ENCODE measurements around the gene CSF3R. TPM values are rescaled to one million over a fixed set of nuclear protein-coding genes. Genes with fewer than 3 reads are reported as not detected.

CSF3R gene
- total RNA-seq, result 166 TPM

GRCh38 chr1:36482724-36483388 lies at the start of gene CSF3R:
Gene CSF3R, minus strand, starts transcription at chr1:36482913. Its CDS starts 3,417 bp downstream, at chr1:36479496.
- DNase-seq (ENCODE audit: low read depth in 2 of 3, low spot score in 2 of 3), result peak in 2 of 3 donors; percentile 50 to 73

GRCh38 chr1:36531833-36532232 lies 49.1 kb upstream of the CSF3R start:
- DNase-seq (ENCODE audit: low read depth in 2 of 3, low spot score in 2 of 3), result no peak

GRCh38 chr1:36530791-36531190 lies 48.1 kb upstream of the CSF3R start:
- no peak for DNase-seq (ENCODE audit: low read depth in 2 of 3, low spot score in 2 of 3)

GRCh38 chr1:36530261-36530660 lies 47.5 kb upstream of the CSF3R start:
- no peak for DNase-seq (ENCODE audit: low read depth in 2 of 3, low spot score in 2 of 3)

- no peak for DNase-seq (ENCODE audit: low read depth in 2 of 3, low spot score in 2 of 3)
Observed at GRCh38 chr1:36529769-36530260, 47.1 kb upstream of the CSF3R start.

GRCh38 chr1:36528361-36529349 lies 45.9 kb upstream of the CSF3R start:
- no peak for DNase-seq (ENCODE audit: low read depth in 2 of 3, low spot score in 2 of 3)

- no peak for DNase-seq (ENCODE audit: low read depth in 2 of 3, low spot score in 2 of 3)
Observed at GRCh38 chr1:36525166-36525565, 42.5 kb upstream of the CSF3R start.

- DNase-seq (ENCODE audit: low read depth in 2 of 3, low spot score in 2 of 3), result no peak
Observed at GRCh38 chr1:36524359-36525062, 41.8 kb upstream of the CSF3R start.

- DNase-seq (ENCODE audit: low read depth in 2 of 3, low spot score in 2 of 3), result no peak
Observed at GRCh38 chr1:36523850-36524249, 41.1 kb upstream of the CSF3R start.

- DNase-seq (ENCODE audit: low read depth in 2 of 3, low spot score in 2 of 3), result no peak
Observed at GRCh38 chr1:36523230-36523495, 40.5 kb upstream of the CSF3R start.

- no peak for DNase-seq (ENCODE audit: low read depth in 2 of 3, low spot score in 2 of 3)
Observed at GRCh38 chr1:36522461-36523229, 39.9 kb upstream of the CSF3R start.

- no peak for DNase-seq (ENCODE audit: low read depth in 2 of 3, low spot score in 2 of 3)
Observed at GRCh38 chr1:36522021-36522420, 39.3 kb upstream of the CSF3R start.

- no peak for DNase-seq (ENCODE audit: low read depth in 2 of 3, low spot score in 2 of 3)
Observed at GRCh38 chr1:36520771-36521420, 38.2 kb upstream of the CSF3R start.

GRCh38 chr1:36520056-36520455 lies 37.3 kb upstream of the CSF3R start:
- DNase-seq (ENCODE audit: low read depth in 2 of 3, low spot score in 2 of 3), result no peak

GRCh38 chr1:36517011-36517771 lies 34.5 kb upstream of the CSF3R start:
- DNase-seq (ENCODE audit: low read depth in 2 of 3, low spot score in 2 of 3), result no peak

GRCh38 chr1:36516372-36517010 lies 33.8 kb upstream of the CSF3R start:
- peak; percentile 29 to 71 (median 62) for DNase-seq (ENCODE audit: low read depth in 2 of 3, low spot score in 2 of 3)

- no peak for DNase-seq (ENCODE audit: low read depth in 2 of 3, low spot score in 2 of 3)
Observed at GRCh38 chr1:36515315-36516138, 32.8 kb upstream of the CSF3R start.

- no peak for DNase-seq (ENCODE audit: low read depth in 2 of 3, low spot score in 2 of 3)
Observed at GRCh38 chr1:36514501-36514900, 31.8 kb upstream of the CSF3R start.

Data from hematopoietic multipotent progenitor cell (in vitro differentiated cells).